MM.1S (cell line): ENCODE measurements around the gene TBC1D19.

ENCODE experiments used
- DNase-seq: peaks from one replicate; pipeline ENCODE4 v3.0.0-alpha.2; 2015
- H2AFZ ChIP-seq: fragments of 300-600 bp; sonication (generic); 2 replicates; pipeline ENCODE4 v1.6.0; 2016; ENCODE audit warnings: antibody characterized with exemption, low read length
- H3F3A ChIP-seq: fragments of 300-600 bp; sonication (generic); 2 replicates; pipeline ENCODE4 v1.6.1; 2016; ENCODE audit warnings: mild to moderate bottlenecking, antibody characterized with exemption, low read length, moderate library complexity, mixed read lengths; ENCODE audit not compliant: insufficient read depth
- H3K27ac ChIP-seq: fragments of 300-600 bp; sonication (generic); 2 replicates; pipeline ENCODE4 v1.5.1; 2016; ENCODE audit warnings: mild to moderate bottlenecking, low read length
- H3K27me3 ChIP-seq: fragments of 300-600 bp; sonication (generic); replicated peaks from 2 replicates; pipeline ENCODE4 v1.6.0; 2016; ENCODE audit warnings: low read length; ENCODE audit not compliant: insufficient read depth
- H3K36me3 ChIP-seq: fragments of 300-600 bp; sonication (generic); replicated peaks from 2 replicates; pipeline ENCODE4 v1.6.1; 2016; ENCODE audit warnings: mild to moderate bottlenecking, low read length, mixed read lengths; ENCODE audit not compliant: insufficient read depth
- H3K4me1 ChIP-seq: fragments of 300-600 bp; sonication (generic); 2 replicates; pipeline ENCODE4 v1.6.1; 2016; ENCODE audit warnings: low read length, mixed read lengths
- H3K4me2 ChIP-seq: fragments of 300-600 bp; sonication (generic); 2 replicates; pipeline ENCODE4 v1.6.0; 2016; ENCODE audit warnings: low read depth, low read length
- H3K4me3 ChIP-seq: fragments of 300-600 bp; sonication (generic); 2 replicates; pipeline ENCODE4 v1.5.1; 2016; ENCODE audit warnings: low read length, mixed read lengths
- H3K79me2 ChIP-seq: fragments of 300-600 bp; sonication (generic); 2 replicates; pipeline ENCODE4 v1.6.1; 2016; ENCODE audit warnings: mixed run types, low read length, mixed read lengths
- H3K9ac ChIP-seq: fragments of 300-600 bp; sonication (generic); 2 replicates; pipeline ENCODE4 v1.6.1; 2016; ENCODE audit warnings: low read length, mixed read lengths
- H3K9me2 ChIP-seq: fragments of 300-600 bp; sonication (generic); replicated peaks from 2 replicates; pipeline ENCODE4 v1.6.1; 2016; ENCODE audit warnings: mild to moderate bottlenecking, low read length, mixed read lengths; ENCODE audit not compliant: insufficient read depth
- H3K9me3 ChIP-seq: fragments of 300-600 bp; sonication (generic); replicated peaks from 2 replicates; pipeline ENCODE4 v1.6.1; 2016; ENCODE audit warnings: mild to moderate bottlenecking, low read length, mixed read lengths; ENCODE audit not compliant: insufficient read depth
- H4K20me1 ChIP-seq: fragments of 300-600 bp; sonication (generic); 2 replicates; pipeline ENCODE4 v1.6.1; 2016; ENCODE audit warnings: mild to moderate bottlenecking, low read length, moderate library complexity, mixed read lengths; ENCODE audit not compliant: insufficient read depth
- CTCF ChIP-seq: fragments of 300-600 bp; sonication (generic); IDR thresholded peaks from 2 replicates; pipeline ENCODE4 v1.5.1; 2016; ENCODE audit warnings: antibody characterized with exemption, low read length, mixed read lengths
- EZH2 ChIP-seq: fragments of 300-600 bp; sonication (generic); optimal IDR thresholded peaks from 2 replicates; pipeline ENCODE3; 2017; ENCODE audit warnings: low read depth, mild to moderate bottlenecking, antibody characterized with exemption, low read length, mixed read lengths
- EZH2phosphoT487 ChIP-seq: fragments of 300-600 bp; sonication (generic); IDR thresholded peaks from 2 replicates; pipeline ENCODE4 v1.6.1; 2018; ENCODE audit warnings: antibody characterized with exemption, low read length

The TBC1D19 gene

GRCh38 chr4:26732356-26732755, 148.5 kb downstream of the TBC1D19 start:
- no peaks in the 10 kb centered on the region for H3K79me2 ChIP-seq
- H3K9ac ChIP-seq: no peak overlapping the region
- H3F3A ChIP-seq: no peaks in the 10 kb centered on the region
- no peak overlapping the region for H3K4me2 ChIP-seq
- no peaks in the 10 kb centered on the region for H4K20me1 ChIP-seq
- H3K27me3 ChIP-seq: no peaks in the 10 kb centered on the region
- DNase-seq: no peak
- no peaks in the 10 kb centered on the region for H3K9me2 ChIP-seq
- H3K4me1 ChIP-seq: no peaks in the 10 kb centered on the region
- TF ChIP-seq EZH2 (no peak), CTCF (no peak), EZH2phosphoT487 (no peak)
- no peaks in the 10 kb centered on the region for H3K9me3 ChIP-seq
- H3K36me3 ChIP-seq: no peaks in the 10 kb centered on the region
- H2AFZ ChIP-seq: no peak overlapping the region
- H3K4me3 ChIP-seq: no peak overlapping the region
- H3K27ac ChIP-seq: no peak overlapping the region

DNA sequence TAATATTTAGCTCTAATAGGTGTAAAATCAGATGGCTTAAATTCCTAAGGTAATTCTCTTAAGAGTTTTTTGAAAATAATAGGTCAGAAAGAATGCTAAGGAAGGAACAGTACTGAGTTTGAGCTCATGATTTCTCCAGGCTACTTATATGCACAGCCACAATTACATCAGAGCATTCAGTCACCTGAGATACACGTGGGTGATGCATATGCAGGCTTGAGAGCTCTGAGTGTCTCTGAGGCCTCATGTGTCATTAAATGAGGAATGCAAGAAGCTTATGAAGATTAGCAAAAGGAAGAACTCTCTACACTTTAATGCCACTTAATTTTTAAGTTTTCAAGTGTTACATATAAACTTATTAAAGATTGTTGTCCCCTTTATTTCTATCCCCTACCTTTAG, 152.7 kb downstream of the TBC1D19 start:
- Histone ChIP-seq H2AFZ (no peak overlapping the region), H3K36me3 (no peaks in the 10 kb centered on the region), H3K9me2 (no peaks in the 10 kb centered on the region), H3K27ac (no peak overlapping the region), H3K4me2 (no peak overlapping the region), H3K4me1 (no peaks in the 10 kb centered on the region), H3K4me3 (no peak overlapping the region), H3K9ac (no peak overlapping the region), H3K9me3 (no peaks in the 10 kb centered on the region), H3K27me3 (no peaks in the 10 kb centered on the region), H4K20me1 (no peaks in the 10 kb centered on the region), H3F3A (no peaks in the 10 kb centered on the region), H3K79me2 (no peaks in the 10 kb centered on the region)
- DNase-seq: no peak
- no peak for TF ChIP-seq CTCF
- TF ChIP-seq EZH2: no peak
- TF ChIP-seq EZH2phosphoT487: no peak

DNA sequence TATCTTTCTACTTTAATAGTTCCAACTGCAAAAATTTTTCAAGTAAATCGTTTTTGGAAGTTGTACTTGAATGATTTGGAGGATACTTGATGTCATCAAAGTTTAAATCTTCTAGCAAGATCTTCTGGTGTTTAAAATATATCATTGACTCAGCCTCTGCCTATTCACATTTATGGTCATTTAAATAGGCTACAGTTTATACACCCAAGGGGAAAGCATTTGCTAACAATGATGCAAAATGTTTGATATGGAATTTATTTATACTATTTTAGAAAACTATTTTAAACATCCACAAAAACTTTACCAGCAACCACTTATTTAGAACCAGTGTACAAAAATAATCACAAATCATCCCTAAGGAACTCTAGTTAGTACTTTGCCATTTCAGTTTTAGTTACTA, 153.5 kb downstream of the TBC1D19 start:
- Histone ChIP-seq H3K4me2 (no peak overlapping the region), H2AFZ (no peak overlapping the region), H3K36me3 (no peaks in the 10 kb centered on the region), H3K4me1 (no peaks in the 10 kb centered on the region), H3F3A (no peaks in the 10 kb centered on the region), H3K9ac (no peak overlapping the region), H3K79me2 (no peaks in the 10 kb centered on the region), H3K27me3 (no peaks in the 10 kb centered on the region), H4K20me1 (no peaks in the 10 kb centered on the region), H3K27ac (no peak overlapping the region), H3K4me3 (no peak overlapping the region), H3K9me3 (no peaks in the 10 kb centered on the region), H3K9me2 (no peaks in the 10 kb centered on the region)
- no peak for DNase-seq
- TF ChIP-seq EZH2phosphoT487: no peak
- no peak for TF ChIP-seq EZH2
- TF ChIP-seq CTCF: no peak
